Umbilical cord (tissue), 2 donors: Measurements from ENCODE around the gene ELAVL1. TPM values are rescaled to one million over a fixed set of nuclear protein-coding genes. Genes with fewer than 3 reads are reported as not detected.
A peak's percentile ranks its signal among the peaks of the same experiment; 100 is the strongest.
"Not testable (repeated sequence)": the region's sequence is repeated elsewhere in the genome, so short reads cannot be mapped to it uniquely, and the experiment has no call there.

Source experiments
- DNase-seq: peaks from one replicate; pipeline ENCODE4 v3.0.0-alpha.2; 2015; ENCODE audit warnings: low spot score
- total RNA-seq: library from RNA; depleted of rRNA; stranded (reverse); fragments of >200 nt; gene quantifications from one replicate; pipeline ENCODE4 v1.2.3, GENCODE V29; 2014; ENCODE audit warnings: low replicate concordance; ENCODE audit not compliant: insufficient read depth

ELAVL1 gene
- total RNA-seq, 1 donor from 2014 or later: 16.1 TPM

GRCh38 chr19:7924241-7924640 is 81.2 kb downstream of the ELAVL1 start:
- no peak for DNase-seq

- DNase-seq: no peak
These were observed 81.9 kb downstream of the ELAVL1 start for GRCh38 chr19:7923295-7924191.

GRCh38 chr19:7922836-7923195 is 82.6 kb downstream of the ELAVL1 start:
- no peak for DNase-seq

GRCh38 chr19:7921967-7922835 is 83.2 kb downstream of the ELAVL1 start:
- no peak for DNase-seq

GRCh38 chr19:7921302-7921966 is 84.0 kb downstream of the ELAVL1 start:
- no peak for DNase-seq

- DNase-seq: peak; percentile 98
These were observed 84.7 kb downstream of the ELAVL1 start for GRCh38 chr19:7920519-7921301.

GRCh38 chr19:7919610-7920518 is 85.6 kb downstream of the ELAVL1 start, which contains the start of gene SNAPC2:
SNAPC2 (plus strand) TSS chr19:7920338; CDS start chr19:7920367, 29 bp downstream.
- peak; percentile 96 for DNase-seq

GRCh38 chr19:7918615-7919421 is 86.6 kb downstream of the ELAVL1 start:
- DNase-seq: no peak

- DNase-seq: not testable (repeated sequence)
These were observed 87.3 kb downstream of the ELAVL1 start for GRCh38 chr19:7918062-7918614.

- no peak for DNase-seq
These were observed 88.0 kb downstream of the ELAVL1 start for GRCh38 chr19:7917267-7918061.

GRCh38 chr19:7916955-7917266 is 88.5 kb downstream of the ELAVL1 start:
- no peak for DNase-seq

- DNase-seq: no peak
These were observed 89.1 kb downstream of the ELAVL1 start for GRCh38 chr19:7916103-7916954.

GRCh38 chr19:7915250-7916102 is 90.0 kb downstream of the ELAVL1 start:
- DNase-seq: no peak

GRCh38 chr19:7914598-7915045 is 90.8 kb downstream of the ELAVL1 start, which contains the start of gene TGFBR3L:
TGFBR3L (plus strand) TSS chr19:7914830.
- DNase-seq: no peak

GRCh38 chr19:7914099-7914498 is 91.3 kb downstream of the ELAVL1 start:
- DNase-seq: no peak

GRCh38 chr19:7913652-7914051 is 91.8 kb downstream of the ELAVL1 start:
- no peak for DNase-seq
